WTC11 (cell line): ENCODE results near the gene PIF1. TPM values are rescaled to one million over a fixed set of nuclear protein-coding genes. Genes with fewer than 3 reads are reported as not detected.

Experiments used
- ATAC-seq: fragments of 200-7000 bp; cut with Tn5 transposase; 2 replicates; pipeline ENCODE4 v1.10.0; 2021; ENCODE audit warnings: mild to moderate bottlenecking, moderate library complexity
- CTCF ChIA-PET: fragments of 300-600 bp; sonication (Branson Sonifier 250); formaldehyde crosslinking; loops from one replicate; lab custom pipeline; 2021; ENCODE audit warnings: antibody characterized with exemption; lab: Charles Lee
- POLR2A ChIA-PET: fragments of 350-600 bp; sonication (Branson Sonifier 250); formaldehyde crosslinking; loops from one replicate; lab custom pipeline; 2021; ENCODE audit warnings: antibody characterized with exemption; lab: Charles Lee
- DNase-seq: peaks from one replicate; pipeline ENCODE4 v3.0.0; 2021; ENCODE audit warnings: low spot score
- H3K27ac Mint-ChIP-seq: 2 replicates; pipeline ENCODE4 v1.8.0; 2021; ENCODE audit warnings: mixed read lengths
- H3K27me3 Mint-ChIP-seq: 2 replicates; pipeline ENCODE4 v1.8.0; 2021; ENCODE audit warnings: low read depth, mild to moderate bottlenecking, moderate library complexity, mixed read lengths
- H3K36me3 Mint-ChIP-seq: 2 replicates; pipeline ENCODE4 v1.8.0; 2021; ENCODE audit warnings: mixed read lengths
- H3K4me1 Mint-ChIP-seq: 2 replicates; pipeline ENCODE4 v1.8.0; 2022; ENCODE audit warnings: mixed read lengths
- H3K4me3 Mint-ChIP-seq: 2 replicates; pipeline ENCODE4 v1.8.0; 2021; ENCODE audit warnings: mild to moderate bottlenecking, moderate library complexity, mixed read lengths
- H3K9me3 Mint-ChIP-seq: 2 replicates; pipeline ENCODE4 v1.8.0; 2021; ENCODE audit warnings: mixed read lengths
- ATF3 ChIP-seq: sonication (generic); formaldehyde crosslinking; conservative IDR thresholded peaks from 2 replicates; pipeline ENCODE4 v1.8.1; 2022; ENCODE audit warnings: mild to moderate bottlenecking, missing genetic modification reagents
- E2F4 ChIP-seq: sonication (generic); formaldehyde crosslinking; IDR thresholded peaks from 2 replicates; pipeline ENCODE4 v1.8.1; 2022; ENCODE audit warnings: low read depth, mild to moderate bottlenecking, moderate library complexity, missing genetic modification reagents, borderline replicate concordance
- GRHL2 ChIP-seq: fragments of 250-450 bp; sonication (Bioruptor Pico); IDR thresholded peaks from 2 replicates; pipeline ENCODE4 v1.8.0; 2022; ENCODE audit warnings: mild to moderate bottlenecking, moderate library complexity; ENCODE audit not compliant: insufficient replicate concordance, severe bottlenecking
- GTF2I ChIP-seq: fragments of 250-450 bp; sonication (Bioruptor Pico); conservative IDR thresholded peaks from 2 replicates; pipeline ENCODE4 v1.4.0; 2021; ENCODE audit warnings: mild to moderate bottlenecking
- IRF2 ChIP-seq: sonication (generic); formaldehyde crosslinking; IDR thresholded peaks from 2 replicates; pipeline ENCODE4 v1.8.0; 2022; ENCODE audit warnings: low read depth, missing genetic modification reagents, borderline replicate concordance
- NFE2L1 ChIP-seq: sonication (generic); formaldehyde crosslinking; IDR thresholded peaks from 2 replicates; pipeline ENCODE4 v1.8.1; 2023; ENCODE audit warnings: missing genetic modification reagents
- NR2C2 ChIP-seq: sonication (generic); formaldehyde crosslinking; IDR thresholded peaks from 2 replicates; pipeline ENCODE4 v1.8.0; 2022; ENCODE audit warnings: mild to moderate bottlenecking, missing genetic modification reagents
- NR3C1 ChIP-seq: sonication (generic); formaldehyde crosslinking; conservative IDR thresholded peaks from 2 replicates; pipeline ENCODE4 v1.8.1; 2023; ENCODE audit warnings: low read depth, mild to moderate bottlenecking, missing genetic modification reagents
- PRDM15 ChIP-seq: sonication (generic); formaldehyde crosslinking; IDR thresholded peaks from 2 replicates; pipeline ENCODE4 v1.8.0; 2022; ENCODE audit warnings: missing genetic modification reagents
- PREB ChIP-seq: sonication (generic); formaldehyde crosslinking; IDR thresholded peaks from 2 replicates; pipeline ENCODE4 v1.8.1; 2022; ENCODE audit warnings: mild to moderate bottlenecking, missing genetic modification reagents, moderate library complexity, borderline replicate concordance
- RELA ChIP-seq: sonication (generic); formaldehyde crosslinking; IDR thresholded peaks from 2 replicates; pipeline ENCODE4 v1.8.1; 2022; ENCODE audit warnings: missing genetic modification reagents, mild to moderate bottlenecking, borderline replicate concordance
- SMAD3 ChIP-seq: sonication (generic); formaldehyde crosslinking; IDR thresholded peaks from 2 replicates; pipeline ENCODE4 v1.8.0; 2022; ENCODE audit warnings: missing genetic modification reagents, mild to moderate bottlenecking, borderline replicate concordance
- STAT6 ChIP-seq: sonication (generic); formaldehyde crosslinking; conservative IDR thresholded peaks from 2 replicates; pipeline ENCODE4 v1.8.1; 2023; ENCODE audit warnings: mild to moderate bottlenecking, low read depth, missing genetic modification reagents, moderate library complexity
- ZMAT4 ChIP-seq: fragments of 250-450 bp; sonication (Bioruptor Pico); IDR thresholded peaks from 2 replicates; pipeline ENCODE4 v1.9.0; 2021; ENCODE audit warnings: mild to moderate bottlenecking
- ZNF232 ChIP-seq: sonication (generic); formaldehyde crosslinking; IDR thresholded peaks from 2 replicates; pipeline ENCODE4 v1.8.0; 2022; ENCODE audit warnings: mild to moderate bottlenecking, missing genetic modification reagents
- ZNF671 ChIP-seq: fragments of 250-450 bp; sonication (Bioruptor Pico); IDR thresholded peaks from 2 replicates; pipeline ENCODE4 v1.8.0; 2021; ENCODE audit warnings: mild to moderate bottlenecking
- total RNA-seq: library from RNA; stranded (reverse); gene quantifications from 3 replicates; pipeline ENCODE4 v1.2.3, GENCODE V29; 2021

Gene PIF1
- total RNA-seq, 1 experiment from 2014 or later: 249 TPM

- Mint-ChIP-seq H3K4me3 (peak overlapping the region; percentile 94), H3K27me3 (no peaks in the 10 kb centered on the region), H3K4me1 (peaks cover 59% of the 10 kb centered on the region), H3K36me3 (peaks cover 5% of the 10 kb centered on the region; the same call in 1 of the 2 replicates), H3K27ac (peak overlapping the region; percentile 58), H3K9me3 (no peaks in the 10 kb centered on the region)
- CTCF ChIA-PET: interaction anchor here (0.9 to 1.2 kb wide), 3 partner anchors 37 to 63 kb away, joined by 3 to 8 read pairs (median 3); no protein-coding TSS in a partner anchor
- peak; percentile 46 for ATAC-seq
- TF ChIP-seq ZMAT4 (CRISPR knock-in tag): no peak
- no peak for TF ChIP-seq GTF2I (CRISPR knock-in tag)
- no peak for TF ChIP-seq IRF2 (CRISPR knock-in tag)
- POLR2A ChIA-PET: interaction anchor here (0.8 to 1.1 kb wide), 2 partner anchors 35 to 37 kb away, joined by 3 to 6 read pairs; no protein-coding TSS in a partner anchor
- DNase-seq: no peak
Observed at GRCh38 chr15:64772488-64772887, 53.0 kb downstream of the PIF1 start.

- peak overlapping the region; percentile 5; the same call in 1 of the 2 replicates for H3K4me3 Mint-ChIP-seq
- no peak for TF ChIP-seq ZNF232
- DNase-seq: no peak
- ChIA-PET POLR2A (interaction anchor here (0.5 kb wide), 1 partner anchor 50 kb away, joined by 9 read pairs; no protein-coding TSS in a partner anchor), CTCF (no interaction called here)
- peaks cover 59% of the 10 kb centered on the region for H3K4me1 Mint-ChIP-seq
- no peak for ATAC-seq
- H3K36me3 Mint-ChIP-seq: peaks cover 5% of the 10 kb centered on the region; the same call in 1 of the 2 replicates
- H3K9me3 Mint-ChIP-seq: no peaks in the 10 kb centered on the region
- H3K27me3 Mint-ChIP-seq: no peaks in the 10 kb centered on the region
- peak overlapping the region; percentile 33; the same call in 1 of the 2 replicates for H3K27ac Mint-ChIP-seq
Observed at GRCh38 chr15:64770626-64771025, 54.8 kb downstream of the PIF1 start.

- H3K4me3 Mint-ChIP-seq: no peak overlapping the region
- no peaks in the 10 kb centered on the region for H3K27me3 Mint-ChIP-seq
- CTCF ChIA-PET: interaction anchor here (0.6 to 2.3 kb wide), 4 partner anchors 23 to 43 kb away, joined by 3 to 20 read pairs (median 4); no protein-coding TSS in a partner anchor
- TF ChIP-seq RELA (CRISPR knock-in tag): no peak
- no peak for TF ChIP-seq E2F4
- no peak for TF ChIP-seq ZNF671 (CRISPR knock-in tag)
- no peak for TF ChIP-seq ATF3 (CRISPR knock-in tag)
- no peak for TF ChIP-seq IRF2 (CRISPR knock-in tag)
- TF ChIP-seq SMAD3 (CRISPR knock-in tag): no peak
- TF ChIP-seq ZMAT4 (CRISPR knock-in tag): no peak
- TF ChIP-seq NR3C1 (CRISPR knock-in tag): no peak
- TF ChIP-seq GRHL2 (CRISPR knock-in tag): no peak
- no peak for TF ChIP-seq PRDM15 (CRISPR knock-in tag)
- no peak for TF ChIP-seq NR2C2 (CRISPR knock-in tag)
- TF ChIP-seq STAT6 (CRISPR knock-in tag): no peak
- TF ChIP-seq PREB (CRISPR knock-in tag): no peak
- TF ChIP-seq NFE2L1 (CRISPR knock-in tag): no peak
- H3K9me3 Mint-ChIP-seq: no peaks in the 10 kb centered on the region
- no peak for DNase-seq
- POLR2A ChIA-PET: interaction anchor here (0.7 kb wide), 1 partner anchor 53 kb away, joined by 3 read pairs; no protein-coding TSS in a partner anchor
- 0 out of 2 replicates have a peak, but pooled peaks cover 5% of the 10 kb centered on the region for H3K36me3 Mint-ChIP-seq
- peaks cover 66% of the 10 kb centered on the region for H3K4me1 Mint-ChIP-seq
- peak overlapping the region; percentile 93 for H3K27ac Mint-ChIP-seq
- no peak for ATAC-seq
Observed at GRCh38 chr15:64767203-64767602, 58.2 kb downstream of the PIF1 start.
